ENCODE results near the gene OAS2. TPM values are rescaled to one million over a fixed set of nuclear protein-coding genes. Genes with fewer than 3 reads are reported as not detected.

The OAS2 gene
- total and polyA plus RNA-seq, 10 of the 15 experiments (the other 5 are each of a cell fraction or from before 2014, with no cell fraction given) = 32.4 to 290 (median 90.2) TPM

GRCh38 chr12:113051759-113052158 lies 73.4 kb downstream of the OAS2 start:
- WGBS (ENCODE audit: insufficient coverage, insufficient replicate concordance, low lambda C conversion rate, missing lambda C conversion rate) = 49% methylated on average over 4 of the region's 4 CpGs
- H3K36me3 ChIP-seq (ENCODE audit: control insufficient read depth in 2 of 2, insufficient read depth in 2 of 2, low read length in 1 of 2) = no peaks in the 10 kb centered on the region
- CTCF ChIA-PET = interaction anchor here (1.7 to 5.2 kb wide), 7 partner anchors 10 to 102 kb away, joined by 7 to 121 read pairs (median 40); no protein-coding TSS in a partner anchor
- H3K4me3 ChIP-seq = no peak overlapping the region
- no peak for DNase-seq (ENCODE audit: low read depth, low spot score)
- H3K27ac ChIP-seq (ENCODE audit: control insufficient read depth, insufficient read depth) = no peak overlapping the region
- no peaks in the 10 kb centered on the region; the same call in 1 of the 2 replicates for H3K79me2 ChIP-seq (ENCODE audit: control insufficient read depth, insufficient read depth, low read length)
- TF ChIP-seq RUNX3 (IDR thresholded peaks at IDR 0.05; ENCODE audit: low read length) (no peak), DPF2 (IDR thresholded peaks at IDR 0.05) (no peak), CHD1 (IDR thresholded peaks at IDR 0.05; ENCODE audit: low read depth, low read length) (no peak), PML (IDR thresholded peaks at IDR 0.05; ENCODE audit: low read length) (no peak), ZNF24 (IDR thresholded peaks at IDR 0.05) (no peak), HCFC1 (IDR thresholded peaks at IDR 0.05; ENCODE audit: low read length) (no peak), IRF5 (IDR thresholded peaks at IDR 0.05; ENCODE audit: borderline replicate concordance) (no peak), EP300 (IDR thresholded peaks at IDR 0.05; ENCODE audit: borderline replicate concordance in 1 of 2, control insufficient read depth in 1 of 2, low read depth in 2 of 2, low read length in 2 of 2) (no peak)
- peaks cover 0 to 5% of the 10 kb centered on the region in 2 experiments; a peak in 3 of 4 replicates for H3K27me3 ChIP-seq (replicated peaks in 1 of 2; ENCODE audit: control insufficient read depth in 2 of 2, insufficient read depth in 2 of 2, low read length in 1 of 2)
- POLR2A ChIA-PET = no interaction called here
- H4K20me1 ChIP-seq (ENCODE audit: control insufficient read depth, insufficient read depth) = no peaks in the 10 kb centered on the region; the same call in 1 of the 2 replicates
- in situ Hi-C loops (cut with MboI) (no loop called here), intact Hi-C loops (cut with micrococcal nuclease; ENCODE audit: unreplicated experiment) (no loop called here)
- no peaks in the 10 kb centered on the region for H3K9me3 ChIP-seq (replicated peaks; ENCODE audit: control insufficient read depth, insufficient read depth, low read length)
- RAD21 ChIA-PET (ENCODE audit: unreplicated experiment) = interaction anchor here (0.6 to 5.2 kb wide), 6 partner anchors 9 to 119 kb away, joined by 3 to 50 read pairs (median 6); no protein-coding TSS in a partner anchor
- no peak overlapping the region for H3K9ac ChIP-seq (ENCODE audit: control insufficient read depth, insufficient read depth, low read length)
- no peak overlapping the region for H2AFZ ChIP-seq (ENCODE audit: control insufficient read depth, low read depth, low read length)
- no TSS peak for BruUV-seq (replicated peaks)
- SMC1A ChIA-PET (ENCODE audit: uncharacterized antibody, unreplicated experiment) = interaction anchor here (0.9 to 17.0 kb wide), 7 partner anchors 8 to 122 kb away, joined by 3 to 416 read pairs (median 4); no protein-coding TSS in a partner anchor
- H3K4me2 ChIP-seq (ENCODE audit: control insufficient read depth, insufficient read depth) = no peak overlapping the region
- ATAC-seq = no peak
- H3K4me1 ChIP-seq (ENCODE audit: control insufficient read depth, insufficient read depth, low read length) = peaks cover 35% of the 10 kb centered on the region
- FAIRE-seq = no peak
